ENCODE measurements around the gene SMIM45.

DNA sequence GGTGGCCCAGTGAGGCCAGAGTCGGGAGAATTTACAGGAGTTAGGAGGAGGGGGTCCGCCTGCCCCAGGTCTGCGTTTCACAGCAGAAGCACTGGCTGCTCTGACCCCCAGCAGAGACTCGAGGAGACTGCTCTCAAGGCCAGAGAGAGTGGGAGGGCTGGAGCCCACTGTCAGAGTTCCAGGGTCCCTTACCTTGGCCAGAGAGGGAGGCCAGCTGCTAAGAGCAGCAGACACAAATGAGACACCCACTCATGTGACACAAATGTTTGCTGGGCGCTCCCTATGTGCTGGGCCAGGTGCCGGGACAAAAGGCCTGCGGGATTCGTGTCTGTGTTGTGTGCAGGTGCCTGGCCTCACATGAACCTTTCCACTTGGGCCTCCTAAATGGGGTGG lies 22.5 kb upstream of the SMIM45 start:
- TF ChIP-seq, protein P1, sequence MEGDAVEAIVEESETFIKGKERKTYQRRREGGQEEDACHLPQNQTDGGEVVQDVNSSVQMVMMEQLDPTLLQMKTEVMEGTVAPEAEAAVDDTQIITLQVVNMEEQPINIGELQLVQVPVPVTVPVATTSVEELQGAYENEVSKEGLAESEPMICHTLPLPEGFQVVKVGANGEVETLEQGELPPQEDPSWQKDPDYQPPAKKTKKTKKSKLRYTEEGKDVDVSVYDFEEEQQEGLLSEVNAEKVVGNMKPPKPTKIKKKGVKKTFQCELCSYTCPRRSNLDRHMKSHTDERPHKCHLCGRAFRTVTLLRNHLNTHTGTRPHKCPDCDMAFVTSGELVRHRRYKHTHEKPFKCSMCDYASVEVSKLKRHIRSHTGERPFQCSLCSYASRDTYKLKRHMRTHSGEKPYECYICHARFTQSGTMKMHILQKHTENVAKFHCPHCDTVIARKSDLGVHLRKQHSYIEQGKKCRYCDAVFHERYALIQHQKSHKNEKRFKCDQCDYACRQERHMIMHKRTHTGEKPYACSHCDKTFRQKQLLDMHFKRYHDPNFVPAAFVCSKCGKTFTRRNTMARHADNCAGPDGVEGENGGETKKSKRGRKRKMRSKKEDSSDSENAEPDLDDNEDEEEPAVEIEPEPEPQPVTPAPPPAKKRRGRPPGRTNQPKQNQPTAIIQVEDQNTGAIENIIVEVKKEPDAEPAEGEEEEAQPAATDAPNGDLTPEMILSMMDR (IDR thresholded peaks at IDR 0.05) = no peak
- TF ChIP-seq EP300 (IDR thresholded peaks at IDR 0.05) = no peak
- TF ChIP-seq POLR2A (IDR thresholded peaks at IDR 0.05) = no peak

Data from suprapubic skin (tissue), 3 donors.